ENCODE results near the gene ABLIM3. TPM values are rescaled to one million over a fixed set of nuclear protein-coding genes. Genes with fewer than 3 reads are reported as not detected.

ABLIM3 gene
- total and polyA plus RNA-seq, 7 donors, result 18.7 to 54.5 (median 35.0) TPM

DNA sequence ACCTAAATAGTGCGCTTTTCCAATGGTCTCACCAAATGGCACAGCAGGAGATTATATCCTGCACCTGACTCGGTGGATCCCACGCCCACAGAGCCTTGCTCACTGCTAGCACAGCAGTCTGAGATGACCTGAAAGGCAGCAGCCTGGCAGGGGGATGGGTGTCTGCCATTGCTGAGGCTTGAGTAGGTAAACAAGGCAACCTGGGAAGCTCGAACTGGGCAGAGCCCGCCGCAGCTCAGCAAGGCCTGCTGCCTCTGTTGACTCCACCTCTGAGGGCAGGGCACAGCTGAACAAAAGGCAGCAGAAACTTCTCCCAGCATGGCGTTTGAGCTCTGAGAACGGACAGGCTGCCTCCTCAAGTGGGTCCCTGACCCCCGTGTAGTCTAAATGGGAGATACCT lies 18.1 kb upstream of the ABLIM3 start:
- intact Hi-C loops (cut with DNase I), result no loop called here
- no peaks in the 10 kb centered on the region for H3K36me3 ChIP-seq (ENCODE audit: insufficient read depth in 1 of 2, low read depth in 1 of 2)
- ATAC-seq (no peak), DNase-seq (no peak)
- H3K4me1 ChIP-seq, result no peaks in the 10 kb centered on the region
- H3K9me3 ChIP-seq, result no peaks in the 10 kb centered on the region
- H3K27ac ChIP-seq, result no peak overlapping the region
- TF ChIP-seq, protein P1, sequence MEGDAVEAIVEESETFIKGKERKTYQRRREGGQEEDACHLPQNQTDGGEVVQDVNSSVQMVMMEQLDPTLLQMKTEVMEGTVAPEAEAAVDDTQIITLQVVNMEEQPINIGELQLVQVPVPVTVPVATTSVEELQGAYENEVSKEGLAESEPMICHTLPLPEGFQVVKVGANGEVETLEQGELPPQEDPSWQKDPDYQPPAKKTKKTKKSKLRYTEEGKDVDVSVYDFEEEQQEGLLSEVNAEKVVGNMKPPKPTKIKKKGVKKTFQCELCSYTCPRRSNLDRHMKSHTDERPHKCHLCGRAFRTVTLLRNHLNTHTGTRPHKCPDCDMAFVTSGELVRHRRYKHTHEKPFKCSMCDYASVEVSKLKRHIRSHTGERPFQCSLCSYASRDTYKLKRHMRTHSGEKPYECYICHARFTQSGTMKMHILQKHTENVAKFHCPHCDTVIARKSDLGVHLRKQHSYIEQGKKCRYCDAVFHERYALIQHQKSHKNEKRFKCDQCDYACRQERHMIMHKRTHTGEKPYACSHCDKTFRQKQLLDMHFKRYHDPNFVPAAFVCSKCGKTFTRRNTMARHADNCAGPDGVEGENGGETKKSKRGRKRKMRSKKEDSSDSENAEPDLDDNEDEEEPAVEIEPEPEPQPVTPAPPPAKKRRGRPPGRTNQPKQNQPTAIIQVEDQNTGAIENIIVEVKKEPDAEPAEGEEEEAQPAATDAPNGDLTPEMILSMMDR (IDR thresholded peaks at IDR 0.05), result no peak
- peaks cover 0 to 3% (median 3%) of the 10 kb centered on the region in 3 donors for H3K27me3 ChIP-seq (ENCODE audit: insufficient read depth in 3 of 3, low read length in 2 of 3)
- 69 to 73% (median 70%) methylated on average over 9 of the region's 9 CpGs for WGBS, 3 donors
- H3K4me3 ChIP-seq, result no peak overlapping the region

DNA sequence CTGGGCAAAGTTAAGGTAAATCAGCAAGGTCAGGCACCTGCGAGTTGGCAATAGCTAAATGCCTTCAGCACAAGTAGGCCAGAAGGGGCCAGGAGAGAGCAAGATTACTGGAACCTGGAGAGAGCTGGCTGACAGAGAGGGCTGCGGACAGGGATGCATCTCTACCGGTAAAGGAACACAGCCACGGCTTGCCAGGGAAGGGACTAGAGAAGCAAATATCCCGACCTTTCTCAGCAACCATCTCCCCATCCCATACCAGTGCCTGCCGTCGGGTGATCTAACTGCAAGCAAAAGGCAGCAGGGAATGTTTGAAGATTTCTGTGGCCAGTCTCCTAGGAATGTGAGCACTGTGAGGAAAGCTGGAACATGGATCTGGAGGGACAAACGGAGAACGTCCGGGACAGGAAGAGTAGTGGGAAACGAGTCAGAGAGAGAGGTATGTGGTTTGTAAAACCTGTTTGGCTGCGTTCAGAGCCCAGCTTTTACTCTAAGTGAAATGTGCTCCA lies 15.9 kb upstream of the ABLIM3 start:
- H3K9me3 ChIP-seq, result no peaks in the 10 kb centered on the region
- TF ChIP-seq, protein P1 (IDR thresholded peaks at IDR 0.05), result no peak
- intact Hi-C loops (cut with DNase I), result no loop called here
- peak in 1 of 4 donors; percentile 38 for ATAC-seq
- no peak for DNase-seq
- H3K4me3 ChIP-seq, result no peak overlapping the region
- H3K27ac ChIP-seq, result no peak overlapping the region
- H3K27me3 ChIP-seq (ENCODE audit: insufficient read depth in 3 of 3, low read length in 2 of 3), result peaks cover 0 to 3% (median 3%) of the 10 kb centered on the region in 3 donors
- H3K4me1 ChIP-seq, result no peaks in the 10 kb centered on the region
- H3K36me3 ChIP-seq (ENCODE audit: insufficient read depth in 1 of 2, low read depth in 1 of 2), result no peaks in the 10 kb centered on the region
- 46 to 53% (median 51%) methylated on average over 12 of the region's 12 CpGs for WGBS, 3 donors

DNA sequence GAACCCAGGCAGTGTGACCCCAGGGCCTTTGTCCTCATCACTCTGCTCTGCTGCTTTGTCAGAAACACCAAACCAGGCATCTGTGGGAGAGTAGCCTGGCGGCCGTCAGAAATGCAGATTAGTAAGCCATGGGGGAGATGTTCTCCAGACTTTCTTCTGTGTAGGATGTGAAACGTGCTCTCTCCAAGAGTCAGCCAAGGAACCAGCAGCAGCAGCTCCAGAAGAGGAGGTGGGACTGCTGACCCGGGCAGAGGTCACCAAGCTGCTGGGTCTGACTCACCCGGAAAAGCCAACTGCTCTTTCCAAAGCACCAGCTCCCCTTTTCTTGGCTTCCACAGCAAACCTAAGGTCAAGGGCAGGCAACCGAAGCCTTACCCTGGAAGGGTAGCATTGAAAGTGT lies 14.4 kb upstream of the ABLIM3 start:
- WGBS, 3 donors, result 58 to 67% (median 62%) methylated on average over 6 of the region's 6 CpGs
- intact Hi-C loops (cut with DNase I), result no loop called here
- no peak for DNase-seq
- peaks cover 0 to 3% (median 3%) of the 10 kb centered on the region in 3 donors for H3K27me3 ChIP-seq (ENCODE audit: insufficient read depth in 3 of 3, low read length in 2 of 3)
- no peak overlapping the region for H3K27ac ChIP-seq
- no peak overlapping the region for H3K4me3 ChIP-seq
- ATAC-seq, result no peak
- TF ChIP-seq, protein P1 (IDR thresholded peaks at IDR 0.05), result no peak
- no peaks in the 10 kb centered on the region for H3K4me1 ChIP-seq
- no peaks in the 10 kb centered on the region for H3K9me3 ChIP-seq
- no peaks in the 10 kb centered on the region for H3K36me3 ChIP-seq (ENCODE audit: insufficient read depth in 1 of 2, low read depth in 1 of 2)

DNA sequence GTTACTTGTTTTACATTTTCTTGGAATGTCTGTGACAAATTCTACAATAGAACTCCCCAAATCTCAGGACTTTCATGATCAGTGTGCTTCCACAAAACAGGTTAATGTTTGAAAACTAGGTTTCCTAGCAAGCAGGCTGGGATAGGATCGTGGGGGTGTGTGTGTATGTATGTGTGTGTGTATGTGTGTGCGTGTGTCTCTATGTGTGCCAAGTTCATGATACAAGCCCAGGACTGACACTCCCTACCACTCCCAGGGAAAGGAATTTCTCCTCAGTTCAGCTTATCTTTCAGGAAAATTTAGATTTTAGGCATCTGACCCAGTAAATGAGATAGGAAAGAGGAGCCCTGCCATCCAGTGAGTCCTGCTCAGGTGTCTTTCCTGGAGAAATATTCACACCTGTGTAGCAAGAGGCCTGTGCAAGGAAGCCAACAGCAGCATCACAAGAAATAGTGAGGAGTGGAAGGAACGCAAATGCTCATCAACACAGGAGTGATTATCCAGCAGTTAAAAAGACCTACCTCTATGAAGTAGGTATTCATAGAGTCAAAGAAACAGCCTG lies 13.8 kb upstream of the ABLIM3 start:
- intact Hi-C loops (cut with DNase I), result no loop called here
- ATAC-seq, result no peak
- DNase-seq, result no peak
- TF ChIP-seq, protein P1 (IDR thresholded peaks at IDR 0.05), result no peak
- H3K4me3 ChIP-seq, result no peak overlapping the region
- H3K27ac ChIP-seq, result no peak overlapping the region
- 68 to 72% (median 69%) methylated on average over 3 of the region's 3 CpGs for WGBS, 3 donors
- H3K27me3 ChIP-seq (ENCODE audit: insufficient read depth in 3 of 3, low read length in 2 of 3), result peaks cover 0 to 3% (median 3%) of the 10 kb centered on the region in 3 donors
- H3K4me1 ChIP-seq, result no peaks in the 10 kb centered on the region
- H3K9me3 ChIP-seq, result no peaks in the 10 kb centered on the region
- no peaks in the 10 kb centered on the region for H3K36me3 ChIP-seq (ENCODE audit: insufficient read depth in 1 of 2, low read depth in 1 of 2)
